Measurements from ENCODE around the gene MICAL3.

The MICAL3 gene

GRCh38 chr22:17869285-17870096, 154.9 kb downstream of the MICAL3 start:
- H3K4me3 ChIP-seq (ENCODE audit: low read length) = no peak overlapping the region
- DNase-seq (ENCODE audit: low read depth) = no peak
- H3K27me3 ChIP-seq (replicated peaks; ENCODE audit: control insufficient read depth, insufficient read depth, low read length) = no peaks in the 10 kb centered on the region
- H3K9me3 ChIP-seq (ENCODE audit: control insufficient read depth, low read length) = no peaks in the 10 kb centered on the region
- no peak overlapping the region for H3K9ac ChIP-seq (ENCODE audit: low read length)
- H3K4me1 ChIP-seq (ENCODE audit: control insufficient read depth, insufficient read depth, low read length) = no peaks in the 10 kb centered on the region
- H3K36me3 ChIP-seq (ENCODE audit: control insufficient read depth, insufficient read depth, low read length, severe bottlenecking) = peaks cover 67% of the 10 kb centered on the region

GRCh38 chr22:17868771-17869170, 155.6 kb downstream of the MICAL3 start:
- Histone ChIP-seq H3K4me1 (ENCODE audit: control insufficient read depth, insufficient read depth, low read length) (no peaks in the 10 kb centered on the region), H3K27me3 (replicated peaks; ENCODE audit: control insufficient read depth, insufficient read depth, low read length) (no peaks in the 10 kb centered on the region), H3K4me3 (ENCODE audit: low read length) (no peak overlapping the region), H3K9ac (ENCODE audit: low read length) (no peak overlapping the region), H3K9me3 (ENCODE audit: control insufficient read depth, low read length) (no peaks in the 10 kb centered on the region), H3K36me3 (ENCODE audit: control insufficient read depth, insufficient read depth, low read length, severe bottlenecking) (peaks cover 69% of the 10 kb centered on the region)
- no peak for DNase-seq (ENCODE audit: low read depth)

- DNase-seq (ENCODE audit: low read depth) = no peak
- peaks cover 70% of the 10 kb centered on the region for H3K36me3 ChIP-seq (ENCODE audit: control insufficient read depth, insufficient read depth, low read length, severe bottlenecking)
- no peak overlapping the region for H3K4me3 ChIP-seq (ENCODE audit: low read length)
- no peaks in the 10 kb centered on the region for H3K9me3 ChIP-seq (ENCODE audit: control insufficient read depth, low read length)
- no peaks in the 10 kb centered on the region for H3K4me1 ChIP-seq (ENCODE audit: control insufficient read depth, insufficient read depth, low read length)
- H3K27me3 ChIP-seq (replicated peaks; ENCODE audit: control insufficient read depth, insufficient read depth, low read length) = no peaks in the 10 kb centered on the region
- no peak overlapping the region for H3K9ac ChIP-seq (ENCODE audit: low read length)
Observed at GRCh38 chr22:17867160-17867785, 157.1 kb downstream of the MICAL3 start.

GRCh38 chr22:17866621-17867020, 157.7 kb downstream of the MICAL3 start:
- DNase-seq (ENCODE audit: low read depth) = no peak
- no peaks in the 10 kb centered on the region for H3K27me3 ChIP-seq (replicated peaks; ENCODE audit: control insufficient read depth, insufficient read depth, low read length)
- no peak overlapping the region for H3K4me3 ChIP-seq (ENCODE audit: low read length)
- H3K36me3 ChIP-seq (ENCODE audit: control insufficient read depth, insufficient read depth, low read length, severe bottlenecking) = peaks cover 70% of the 10 kb centered on the region
- H3K4me1 ChIP-seq (ENCODE audit: control insufficient read depth, insufficient read depth, low read length) = no peaks in the 10 kb centered on the region
- H3K9ac ChIP-seq (ENCODE audit: low read length) = no peak overlapping the region
- H3K9me3 ChIP-seq (ENCODE audit: control insufficient read depth, low read length) = no peaks in the 10 kb centered on the region

- H3K9me3 ChIP-seq (ENCODE audit: control insufficient read depth, low read length) = no peaks in the 10 kb centered on the region
- H3K4me1 ChIP-seq (ENCODE audit: control insufficient read depth, insufficient read depth, low read length) = no peaks in the 10 kb centered on the region
- H3K4me3 ChIP-seq (ENCODE audit: low read length) = no peak overlapping the region
- no peak overlapping the region for H3K9ac ChIP-seq (ENCODE audit: low read length)
- DNase-seq (ENCODE audit: low read depth) = no peak
- peaks cover 66% of the 10 kb centered on the region for H3K36me3 ChIP-seq (ENCODE audit: control insufficient read depth, insufficient read depth, low read length, severe bottlenecking)
- H3K27me3 ChIP-seq (replicated peaks; ENCODE audit: control insufficient read depth, insufficient read depth, low read length) = no peaks in the 10 kb centered on the region
Observed at GRCh38 chr22:17866127-17866526, 158.2 kb downstream of the MICAL3 start.

- H3K9ac ChIP-seq (ENCODE audit: low read length) = no peak overlapping the region
- no peak overlapping the region for H3K4me3 ChIP-seq (ENCODE audit: low read length)
- peaks cover 66% of the 10 kb centered on the region for H3K36me3 ChIP-seq (ENCODE audit: control insufficient read depth, insufficient read depth, low read length, severe bottlenecking)
- H3K9me3 ChIP-seq (ENCODE audit: control insufficient read depth, low read length) = no peaks in the 10 kb centered on the region
- no peaks in the 10 kb centered on the region for H3K4me1 ChIP-seq (ENCODE audit: control insufficient read depth, insufficient read depth, low read length)
- no peak for DNase-seq (ENCODE audit: low read depth)
- H3K27me3 ChIP-seq (replicated peaks; ENCODE audit: control insufficient read depth, insufficient read depth, low read length) = no peaks in the 10 kb centered on the region
Observed at GRCh38 chr22:17865183-17866055, 158.9 kb downstream of the MICAL3 start.

GRCh38 chr22:17864398-17865182, 159.8 kb downstream of the MICAL3 start:
- H3K9ac ChIP-seq (ENCODE audit: low read length) = no peak overlapping the region
- no peaks in the 10 kb centered on the region for H3K9me3 ChIP-seq (ENCODE audit: control insufficient read depth, low read length)
- no peaks in the 10 kb centered on the region for H3K27me3 ChIP-seq (replicated peaks; ENCODE audit: control insufficient read depth, insufficient read depth, low read length)
- no peaks in the 10 kb centered on the region for H3K4me1 ChIP-seq (ENCODE audit: control insufficient read depth, insufficient read depth, low read length)
- H3K36me3 ChIP-seq (ENCODE audit: control insufficient read depth, insufficient read depth, low read length, severe bottlenecking) = peaks cover 62% of the 10 kb centered on the region
- H3K4me3 ChIP-seq (ENCODE audit: low read length) = no peak overlapping the region
- DNase-seq (ENCODE audit: low read depth) = no peak

GRCh38 chr22:17862646-17863181, 161.6 kb downstream of the MICAL3 start:
- Histone ChIP-seq H3K4me3 (ENCODE audit: low read length) (no peak overlapping the region), H3K27me3 (replicated peaks; ENCODE audit: control insufficient read depth, insufficient read depth, low read length) (no peaks in the 10 kb centered on the region), H3K4me1 (ENCODE audit: control insufficient read depth, insufficient read depth, low read length) (no peaks in the 10 kb centered on the region), H3K36me3 (ENCODE audit: control insufficient read depth, insufficient read depth, low read length, severe bottlenecking) (peaks cover 62% of the 10 kb centered on the region), H3K9ac (ENCODE audit: low read length) (no peak overlapping the region), H3K9me3 (ENCODE audit: control insufficient read depth, low read length) (no peaks in the 10 kb centered on the region)
- no peak for DNase-seq (ENCODE audit: low read depth)

- Histone ChIP-seq H3K4me3 (ENCODE audit: low read length) (no peak overlapping the region), H3K9me3 (ENCODE audit: control insufficient read depth, low read length) (no peaks in the 10 kb centered on the region), H3K27me3 (replicated peaks; ENCODE audit: control insufficient read depth, insufficient read depth, low read length) (no peaks in the 10 kb centered on the region), H3K9ac (ENCODE audit: low read length) (no peak overlapping the region), H3K4me1 (ENCODE audit: control insufficient read depth, insufficient read depth, low read length) (no peaks in the 10 kb centered on the region), H3K36me3 (ENCODE audit: control insufficient read depth, insufficient read depth, low read length, severe bottlenecking) (peaks cover 65% of the 10 kb centered on the region)
- DNase-seq (ENCODE audit: low read depth) = no peak
Observed at GRCh38 chr22:17861909-17862308, 162.5 kb downstream of the MICAL3 start.

- H3K9ac ChIP-seq (ENCODE audit: low read length) = no peak overlapping the region
- no peaks in the 10 kb centered on the region for H3K9me3 ChIP-seq (ENCODE audit: control insufficient read depth, low read length)
- peaks cover 61% of the 10 kb centered on the region for H3K36me3 ChIP-seq (ENCODE audit: control insufficient read depth, insufficient read depth, low read length, severe bottlenecking)
- H3K27me3 ChIP-seq (replicated peaks; ENCODE audit: control insufficient read depth, insufficient read depth, low read length) = no peaks in the 10 kb centered on the region
- DNase-seq (ENCODE audit: low read depth) = no peak
- H3K4me1 ChIP-seq (ENCODE audit: control insufficient read depth, insufficient read depth, low read length) = no peaks in the 10 kb centered on the region
- H3K4me3 ChIP-seq (ENCODE audit: low read length) = no peak overlapping the region
Observed at GRCh38 chr22:17860220-17860965, 164.0 kb downstream of the MICAL3 start.
